ENCODE data around the gene IRF5.

- no peak for TF ChIP-seq CTCF (IDR thresholded peaks at IDR 0.05; ENCODE audit: poor library complexity, severe bottlenecking)
- TF ChIP-seq EZH2 (IDR thresholded peaks at IDR 0.05; ENCODE audit: borderline replicate concordance, insufficient read depth, low read length, poor library complexity, severe bottlenecking): no peak
- TF ChIP-seq RAD21 (conservative IDR thresholded peaks at IDR 0.05): no peak
Observed at GRCh38 chr7:128893251-128894100, 44.3 kb upstream of the IRF5 start.

All from neural cell (in vitro differentiated cells).